ENCODE measurements around the gene PLEKHO2.

- no peak for TF ChIP-seq ZNF326 (CRISPR knock-in tag; IDR thresholded peaks at IDR 0.05; ENCODE audit: borderline replicate concordance)
- no peak for TF ChIP-seq SNAPC2 (CRISPR knock-in tag; IDR thresholded peaks at IDR 0.05)
- TF ChIP-seq SRY (CRISPR knock-in tag; IDR thresholded peaks at IDR 0.05) = no peak
- TF ChIP-seq KLF12 (CRISPR knock-in tag; IDR thresholded peaks at IDR 0.05; ENCODE audit: borderline replicate concordance) = no peak
- TF ChIP-seq TBP (CRISPR knock-in tag; IDR thresholded peaks at IDR 0.05) = no peak
These were observed 4.2 kb upstream of the PLEKHO2 start for GRCh38 chr15:64837502-64837901.
